ENCODE data around the gene CCDC192.

The CCDC192 gene

DNA sequence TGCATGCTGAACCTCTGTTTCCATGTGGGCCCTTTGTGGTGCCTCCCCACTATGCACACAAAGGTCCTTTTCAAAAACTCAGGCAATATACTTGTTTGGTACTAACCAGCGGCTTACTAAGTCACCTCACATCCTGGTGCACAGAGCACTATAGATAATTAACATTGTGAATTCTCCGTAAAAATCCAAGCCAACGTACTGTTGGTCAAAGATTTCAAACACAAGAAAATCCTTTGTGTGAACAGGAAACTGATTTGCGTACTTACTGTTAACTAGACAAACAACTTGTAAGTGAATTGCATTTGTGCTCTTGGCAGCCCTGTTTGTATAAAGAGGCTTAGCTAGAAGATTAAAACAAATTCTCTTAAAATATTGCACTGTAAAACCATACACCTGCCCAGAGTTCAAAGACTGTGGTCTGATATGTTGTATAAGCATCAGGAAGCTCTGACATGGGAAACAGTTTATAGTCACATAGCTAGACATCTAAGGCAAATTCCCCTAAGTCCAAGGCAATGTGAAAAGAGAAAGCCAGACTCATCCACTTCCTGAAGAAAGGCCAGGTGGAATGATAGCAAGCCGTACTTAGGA lies 255.3 kb downstream of the CCDC192 start:
- no peak for DNase-seq (ENCODE audit: low read depth)

DNA sequence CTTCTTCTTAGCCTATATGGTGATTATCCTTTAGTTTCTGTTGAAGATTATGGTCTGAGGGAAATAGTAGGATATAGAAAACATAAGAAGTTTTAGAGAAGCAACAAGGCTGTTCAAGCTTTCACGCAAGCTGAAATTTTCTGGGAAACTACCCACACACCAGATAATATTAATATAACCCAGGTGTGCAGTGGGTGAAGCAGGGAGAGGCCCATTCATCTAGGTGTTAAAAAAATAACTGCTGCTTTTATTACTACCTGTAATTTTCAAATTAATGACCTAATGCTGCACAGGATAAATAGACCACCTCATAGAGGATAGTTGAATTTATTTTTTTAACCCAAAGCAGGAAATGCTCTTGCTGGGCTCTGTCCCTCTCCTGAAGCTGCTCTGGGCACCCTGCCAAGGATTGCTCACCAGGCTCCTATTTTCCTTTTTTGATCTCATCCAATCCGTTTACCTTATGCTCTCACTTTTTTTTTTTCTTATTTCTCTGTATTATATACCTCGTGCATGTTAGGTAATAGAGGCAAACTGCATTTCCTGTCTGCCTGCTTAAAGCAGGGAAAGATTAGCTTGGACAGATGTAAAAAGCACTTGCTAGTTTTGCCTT lies 256.1 kb downstream of the CCDC192 start:
- no peak for DNase-seq (ENCODE audit: low read depth)

DNA sequence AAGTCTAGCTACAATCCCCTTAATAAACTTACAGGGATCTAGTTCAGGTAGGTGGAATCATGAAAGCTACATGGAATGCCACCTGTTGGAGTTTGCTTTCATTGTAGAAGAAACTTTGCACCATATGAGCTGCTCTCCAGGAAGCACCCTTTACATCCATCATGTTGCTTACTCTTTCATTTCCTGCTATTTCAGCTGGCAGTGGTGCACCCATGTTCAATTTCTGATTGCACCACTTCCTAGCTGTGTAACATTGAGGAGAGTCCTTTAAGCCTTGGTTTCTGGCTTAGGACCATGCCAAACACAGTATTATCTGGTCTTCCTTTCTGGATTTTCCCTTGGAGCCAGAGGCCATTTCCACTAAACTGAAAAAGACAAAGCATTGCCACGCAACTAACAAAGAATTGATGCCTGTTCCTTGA lies 257.1 kb downstream of the CCDC192 start:
- DNase-seq (ENCODE audit: low read depth) = no peak

DNA sequence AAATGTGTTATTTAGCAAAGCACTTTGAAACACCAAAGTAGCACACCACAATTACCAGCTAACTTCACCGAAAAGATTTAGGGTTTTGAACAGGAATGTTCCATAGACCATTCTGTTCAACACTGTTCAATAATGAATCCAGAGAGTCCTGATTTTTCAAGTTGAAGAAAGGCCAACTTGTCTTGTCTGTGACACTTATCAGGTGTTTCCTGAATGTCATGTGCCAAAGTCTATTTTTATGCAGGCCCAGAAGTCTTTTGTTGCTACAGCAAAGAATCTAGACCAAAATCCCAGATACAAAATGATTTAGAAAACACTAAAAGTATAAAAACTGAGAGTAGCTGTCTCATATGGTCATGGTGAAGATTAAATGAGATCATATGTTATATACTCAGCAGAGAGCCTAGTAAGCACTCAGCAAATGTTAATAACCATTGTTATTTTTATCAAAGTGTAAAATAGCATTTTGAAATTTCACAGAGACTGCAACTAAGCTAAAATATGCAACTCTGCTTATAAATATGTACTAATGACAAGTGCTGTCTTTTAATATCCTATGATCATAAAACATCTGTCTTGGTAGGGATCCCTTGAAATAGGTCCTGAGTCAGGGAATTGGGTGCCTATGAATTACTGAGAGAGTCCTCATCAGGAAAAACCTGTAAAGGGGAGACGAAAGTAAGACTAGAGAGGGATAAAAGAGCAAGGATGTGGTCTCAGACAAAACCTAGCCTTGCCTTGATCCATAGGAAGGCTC lies 258.0 kb downstream of the CCDC192 start:
- no peak for DNase-seq (ENCODE audit: low read depth)

DNA sequence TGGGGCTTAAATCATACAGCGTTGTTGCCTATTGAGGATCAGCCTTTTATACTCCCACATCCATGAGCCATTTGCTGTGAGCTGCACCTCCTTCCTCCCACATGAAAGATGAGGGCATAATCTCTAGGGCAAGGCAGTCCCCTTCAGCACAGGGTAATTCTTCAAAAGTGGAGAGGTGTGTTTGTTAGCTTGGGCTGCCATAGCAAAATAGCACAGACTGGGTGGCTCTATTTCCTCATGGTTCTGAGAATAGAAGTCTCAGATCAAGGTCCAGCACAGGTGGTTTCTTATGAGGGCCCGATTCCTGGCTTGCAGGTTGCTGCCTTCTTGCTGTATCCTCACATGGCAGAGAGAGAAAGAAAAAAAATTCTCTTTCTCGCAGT lies 258.6 kb downstream of the CCDC192 start:
- DNase-seq (ENCODE audit: low read depth) = no peak

DNA sequence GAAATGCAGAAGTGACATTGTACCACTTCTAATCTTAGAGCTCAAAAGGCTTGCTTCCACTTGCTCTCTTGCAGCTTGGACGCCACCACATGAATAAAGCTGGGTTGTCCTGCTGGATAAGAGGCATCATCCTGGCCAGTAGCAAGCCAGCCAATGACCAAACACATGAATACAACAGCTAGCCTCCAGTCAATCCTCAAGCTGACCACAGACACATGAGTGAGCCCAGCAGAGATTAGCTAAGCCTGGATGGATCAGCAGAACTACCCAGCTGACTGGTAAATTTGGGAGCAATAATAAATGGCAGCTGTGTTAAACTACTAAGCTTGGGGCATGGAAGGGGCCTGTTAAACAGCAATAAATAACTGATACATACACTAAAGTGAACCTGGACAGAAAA lies 259.3 kb downstream of the CCDC192 start:
- no peak for DNase-seq (ENCODE audit: low read depth)

DNA sequence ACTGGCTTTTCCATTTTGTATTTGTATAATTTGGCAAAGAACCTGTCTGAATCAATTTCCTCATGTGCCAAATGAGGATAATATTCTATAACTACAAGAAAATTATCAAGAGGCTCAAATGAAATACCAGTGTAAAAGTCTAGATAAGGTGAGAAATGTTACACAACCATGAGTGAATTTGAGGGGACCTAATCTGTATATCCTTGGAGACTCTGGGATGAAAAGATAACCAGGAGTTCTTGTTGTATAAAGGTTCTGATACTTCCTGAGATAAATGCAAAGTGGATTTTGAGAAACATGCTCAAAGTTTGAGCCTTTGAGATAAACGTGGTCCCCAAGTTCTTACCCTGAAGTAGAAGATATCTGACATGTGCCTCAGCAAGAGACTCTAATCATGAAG lies 260.0 kb downstream of the CCDC192 start:
- no peak for DNase-seq (ENCODE audit: low read depth)

DNA sequence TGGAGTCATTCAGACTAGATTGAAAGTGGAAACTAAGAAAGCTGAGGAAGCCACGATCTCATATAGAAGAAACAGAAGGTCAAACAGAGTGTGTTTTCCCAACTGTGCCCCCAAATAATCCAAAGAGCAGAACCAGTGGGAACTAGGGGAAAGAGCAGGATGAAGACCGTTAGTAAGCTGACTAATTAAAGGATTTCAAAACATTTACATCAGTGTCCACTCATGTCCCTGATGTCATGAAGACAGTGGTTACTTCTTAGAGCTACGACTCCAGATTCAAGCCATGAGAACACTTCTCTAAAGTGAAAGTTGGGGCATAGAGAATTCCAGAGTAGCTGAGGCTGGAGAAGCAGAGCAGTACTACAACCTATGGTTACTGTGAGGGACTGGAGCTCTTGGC lies 260.7 kb downstream of the CCDC192 start:
- DNase-seq (ENCODE audit: low read depth) = no peak

DNA sequence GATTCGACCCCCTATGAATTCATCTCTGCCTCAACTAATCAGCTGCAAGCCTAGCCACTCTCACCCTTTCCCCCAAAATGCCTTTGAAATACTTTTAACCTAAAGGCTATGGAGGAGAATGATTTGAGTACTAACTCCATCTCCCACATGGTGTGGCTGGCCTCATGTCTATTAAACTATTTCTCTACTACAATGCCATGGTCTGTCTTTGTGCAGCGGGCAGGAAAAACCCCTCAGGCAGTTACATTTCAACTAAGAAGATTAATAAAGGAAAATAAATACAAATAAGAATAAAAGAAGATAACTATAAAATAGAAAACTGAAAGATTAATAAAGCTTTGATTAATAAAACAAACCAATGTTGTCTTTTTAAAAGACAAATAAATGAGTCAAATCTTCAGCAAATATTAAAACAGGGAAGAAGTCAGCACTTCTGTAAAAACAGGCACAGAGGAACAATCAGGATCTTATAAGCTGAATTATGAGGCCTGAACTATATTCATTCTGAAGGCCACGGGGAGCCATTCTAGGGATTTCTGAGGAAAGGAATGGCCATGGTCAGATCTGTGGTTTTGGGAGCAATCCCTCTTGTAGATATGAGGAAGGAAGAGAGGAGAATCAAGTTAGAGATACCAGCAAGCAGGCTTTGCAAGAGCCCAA lies 264.3 kb downstream of the CCDC192 start:
- no peak for DNase-seq (ENCODE audit: low read depth)

DNA sequence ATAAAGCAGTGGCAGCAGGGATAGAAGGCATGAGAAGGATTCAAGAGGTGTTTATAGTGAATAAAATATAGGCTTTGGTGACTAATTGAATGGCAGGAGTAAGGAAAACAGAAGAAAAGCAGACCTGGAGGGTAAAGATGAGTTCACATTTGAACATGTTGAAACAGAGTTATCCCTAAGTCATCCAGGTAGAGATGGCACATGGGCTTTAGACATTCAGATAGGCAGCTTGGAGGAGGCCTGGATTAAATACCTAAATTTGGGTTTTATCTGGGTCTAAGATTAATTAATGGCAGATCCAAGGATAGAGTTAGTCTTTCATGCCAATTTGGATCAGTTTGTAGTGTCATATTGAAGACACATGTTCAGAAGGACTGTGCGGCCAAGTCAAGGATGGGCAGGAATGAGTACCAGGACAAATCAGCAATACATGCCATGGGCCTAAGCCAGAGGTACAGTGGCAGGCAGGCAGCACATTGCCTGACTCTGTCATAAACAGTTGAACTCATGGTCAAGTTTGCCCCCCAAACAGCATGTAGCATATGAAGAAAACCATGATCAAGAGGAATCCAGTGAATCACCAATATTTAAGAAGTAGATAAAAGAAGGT lies 264.9 kb downstream of the CCDC192 start:
- DNase-seq (ENCODE audit: low read depth) = no peak

DNA sequence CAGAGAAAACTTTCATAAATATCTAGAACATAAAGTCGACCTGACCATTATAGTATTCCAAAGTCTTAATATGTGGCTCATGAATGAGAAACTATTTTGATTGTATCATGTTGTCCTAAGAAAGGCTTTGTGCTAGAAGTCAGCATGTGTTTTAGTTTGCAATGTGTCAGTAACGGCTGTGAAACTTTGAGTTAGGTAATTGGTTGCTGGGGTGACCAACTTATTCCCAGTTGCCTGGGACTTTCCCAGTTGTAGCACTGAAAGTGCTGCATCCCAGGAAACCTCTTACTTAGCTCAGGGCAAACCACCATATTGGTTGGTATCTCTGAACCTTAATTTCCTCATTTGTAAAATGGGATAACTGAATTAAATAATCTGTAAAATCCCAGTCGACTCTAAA lies 265.8 kb downstream of the CCDC192 start:
- DNase-seq (ENCODE audit: low read depth) = no peak

DNA sequence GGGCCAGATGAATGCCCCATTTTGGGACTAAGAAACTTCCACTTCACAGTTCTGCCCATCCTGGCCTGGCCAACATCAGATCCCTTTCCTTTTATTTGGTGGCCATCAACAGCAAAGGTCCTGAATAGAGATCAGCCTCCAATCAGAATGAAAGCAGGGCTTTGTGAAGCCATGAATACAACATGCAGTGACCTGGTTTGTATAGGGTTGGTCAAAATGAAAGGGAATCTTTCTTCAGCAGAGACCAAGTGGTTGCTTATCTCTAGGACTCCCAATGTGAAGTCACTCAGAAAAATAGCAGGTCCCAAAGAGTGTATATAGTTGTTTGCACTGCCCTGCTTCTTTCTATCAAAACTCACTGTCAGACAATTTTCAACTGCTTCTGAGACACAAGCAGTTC lies 266.5 kb downstream of the CCDC192 start:
- DNase-seq (ENCODE audit: low read depth) = no peak

DNA sequence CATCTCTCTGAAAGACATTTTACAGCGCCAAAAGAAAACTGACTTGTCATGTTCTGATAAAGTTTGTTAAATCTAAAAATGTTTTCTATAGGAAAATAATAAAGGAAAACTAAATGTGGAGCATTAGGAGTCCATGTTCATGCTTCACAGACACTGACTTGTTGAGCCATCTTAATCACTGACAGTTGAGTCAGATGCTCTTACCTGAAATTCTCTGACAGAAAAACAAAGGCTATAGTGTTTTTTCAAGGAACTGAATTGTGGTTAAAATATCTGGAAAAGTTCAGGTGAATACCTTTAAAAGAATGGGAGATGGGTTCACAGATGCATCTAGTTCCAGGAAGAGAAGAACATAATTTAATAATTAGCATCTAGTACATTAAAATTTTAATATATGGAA lies 266.9 kb downstream of the CCDC192 start:
- no peak for DNase-seq (ENCODE audit: low read depth)

DNA sequence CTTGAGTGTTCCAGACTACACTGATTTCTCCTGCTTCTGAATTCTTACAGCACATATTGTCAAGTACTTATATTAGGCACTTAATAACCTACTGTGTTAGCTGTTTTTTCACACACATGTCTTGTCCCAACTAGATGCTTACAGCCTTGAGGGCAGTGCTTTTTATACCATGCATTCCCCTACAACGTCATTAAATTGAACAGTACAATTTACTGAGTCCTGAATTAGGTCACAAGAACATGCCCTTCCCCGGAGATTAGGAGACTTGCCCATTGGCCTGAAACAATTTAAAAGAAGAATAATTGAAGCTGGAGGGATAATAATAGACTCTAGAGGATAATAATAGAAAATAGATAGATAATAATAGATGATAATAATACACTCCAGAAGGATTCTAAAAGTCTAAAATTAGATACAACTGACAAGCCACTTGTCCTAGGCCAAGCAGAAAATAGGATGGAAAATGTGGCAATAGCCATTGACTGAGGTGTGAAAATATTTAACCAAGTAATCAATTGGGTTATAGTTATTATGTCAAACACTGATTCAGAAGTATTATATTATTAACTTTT lies 267.7 kb downstream of the CCDC192 start:
- no peak for DNase-seq (ENCODE audit: low read depth)

DNA sequence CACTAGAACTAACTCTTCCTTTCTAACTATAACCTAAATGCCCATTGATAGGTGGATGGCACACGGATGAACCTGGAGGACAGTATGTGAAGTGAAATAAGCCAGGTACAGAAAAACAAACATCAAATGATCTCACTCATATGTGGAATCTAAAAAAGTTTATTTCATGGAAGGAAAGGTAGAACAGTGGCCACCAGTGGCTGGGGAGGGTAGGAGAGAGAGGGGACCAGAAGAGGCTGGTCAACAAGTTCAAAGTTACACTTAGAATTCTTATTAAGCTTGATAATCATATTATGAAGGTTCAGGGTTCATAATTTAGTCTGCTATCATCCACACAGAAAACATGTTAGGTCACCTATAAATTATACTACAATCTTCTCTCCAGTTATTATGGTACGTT lies 272.8 kb downstream of the CCDC192 start:
- no peak for DNase-seq (ENCODE audit: low read depth)

DNA sequence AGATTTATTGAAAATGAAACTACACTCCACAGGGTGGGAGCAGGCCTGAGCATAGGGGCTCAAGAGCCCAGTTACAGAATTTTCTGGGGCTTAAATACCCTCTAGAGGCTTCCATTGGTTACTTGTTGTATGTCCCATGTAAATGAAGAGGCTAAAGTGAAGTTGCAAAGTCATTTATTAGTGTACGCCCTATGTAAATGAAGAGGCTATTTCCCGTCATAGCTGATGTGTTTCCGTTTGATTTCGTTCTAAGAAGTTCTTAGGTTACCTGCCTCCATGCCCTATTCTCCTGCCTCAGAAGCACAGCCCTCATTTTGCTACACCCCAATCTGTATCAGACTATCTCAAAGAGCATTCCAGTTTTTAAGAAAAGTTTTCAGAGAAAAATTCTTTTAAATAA lies 273.3 kb downstream of the CCDC192 start:
- DNase-seq (ENCODE audit: low read depth) = no peak

DNA sequence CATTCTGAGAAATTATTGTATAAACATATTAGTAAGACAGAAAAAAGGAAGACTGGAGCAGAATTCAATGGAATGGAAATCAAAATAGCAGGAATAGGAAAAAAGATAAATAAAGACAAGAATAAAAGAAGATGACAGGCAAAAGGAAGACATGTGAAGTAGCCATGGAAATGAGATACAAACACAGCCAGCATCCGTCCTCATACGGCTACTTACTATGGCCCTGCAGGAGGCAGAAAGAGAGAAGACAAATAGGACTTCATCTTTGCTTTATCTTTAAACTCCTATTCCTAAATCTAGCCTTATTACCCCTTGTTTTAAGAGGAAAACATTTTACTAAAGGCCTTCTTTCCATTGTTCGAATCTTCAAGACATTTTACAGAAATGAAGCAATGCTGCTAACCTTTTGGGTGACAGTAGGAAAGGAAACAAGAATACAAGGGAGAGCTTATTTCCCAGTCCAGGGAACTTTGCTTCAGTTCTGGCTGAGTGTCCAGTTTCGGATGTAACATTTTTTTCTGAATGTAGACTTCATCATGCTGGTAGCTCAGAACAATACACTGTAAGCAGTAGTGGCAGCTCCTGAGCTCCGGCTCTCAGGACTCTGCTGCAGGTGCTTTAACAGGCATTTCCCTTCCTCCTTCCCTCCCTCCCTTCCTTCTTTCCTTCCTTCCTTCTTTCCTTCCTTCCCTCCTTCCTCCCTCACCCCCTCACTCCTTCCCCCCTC lies 274.0 kb downstream of the CCDC192 start:
- DNase-seq (ENCODE audit: low read depth) = no peak

DNA sequence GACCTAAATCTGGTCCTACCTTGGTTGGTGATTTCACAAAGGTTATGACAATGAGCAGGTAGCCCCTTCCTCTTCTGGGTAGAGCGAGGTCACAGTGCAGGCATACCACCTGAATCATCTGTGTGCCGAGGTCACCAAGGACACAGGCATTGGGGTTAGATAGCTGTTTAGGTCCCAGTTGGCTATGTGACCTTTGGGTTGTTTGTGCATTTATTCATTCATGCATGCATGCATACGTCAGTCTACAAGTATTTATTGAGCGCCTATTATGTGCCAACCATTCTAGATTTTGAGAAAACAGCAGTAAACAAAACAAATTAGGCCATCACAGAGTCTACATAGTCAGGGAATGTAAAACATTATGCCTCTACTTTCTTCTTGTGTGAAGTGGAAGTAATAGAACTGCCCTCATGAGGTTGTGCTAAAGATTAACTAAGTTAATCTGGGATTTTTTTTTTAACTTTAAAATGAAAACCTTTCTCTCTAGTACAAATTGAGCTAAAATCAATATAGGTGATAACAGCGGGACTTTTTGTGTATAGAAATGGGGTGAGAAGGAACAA lies 275.6 kb downstream of the CCDC192 start:
- DNase-seq (ENCODE audit: low read depth) = no peak

DNA sequence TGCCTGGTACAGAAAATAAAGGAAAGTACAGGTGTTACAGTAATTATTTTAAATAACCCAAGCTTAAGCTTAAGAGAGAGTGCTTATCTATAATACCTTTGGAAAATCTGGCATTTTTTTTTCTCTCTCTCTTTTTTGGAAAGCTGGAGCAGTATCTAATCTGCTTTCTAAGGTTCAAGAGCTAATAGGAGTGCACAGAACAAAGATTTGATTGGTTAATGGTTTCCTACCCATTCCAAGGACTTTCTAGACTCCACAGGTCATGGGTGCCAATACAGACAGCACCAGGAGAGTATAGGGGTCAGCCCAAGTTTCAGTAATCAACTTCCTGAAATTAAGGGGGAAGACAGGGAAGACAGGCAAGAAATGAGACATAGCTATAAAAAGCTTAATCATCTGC lies 276.3 kb downstream of the CCDC192 start:
- DNase-seq (ENCODE audit: low read depth) = no peak

DNA sequence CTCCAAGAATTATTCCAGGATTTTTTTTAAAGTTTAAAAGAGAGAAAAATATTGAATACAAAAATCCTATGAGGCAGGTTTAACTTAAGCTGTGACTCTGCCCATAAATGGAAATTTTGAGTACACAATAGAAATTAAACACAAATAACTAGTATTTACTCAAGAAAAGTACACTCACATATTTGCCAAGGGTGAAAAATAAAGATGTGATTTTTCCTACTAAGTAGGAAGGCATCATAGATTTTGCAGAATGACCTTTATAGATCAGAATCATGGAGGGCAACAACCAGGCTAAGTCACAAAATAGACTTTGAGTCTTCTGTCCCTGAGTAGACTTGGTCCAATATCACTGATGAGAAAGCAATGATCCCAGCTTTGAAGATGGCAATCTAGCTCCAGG lies 277.7 kb downstream of the CCDC192 start:
- DNase-seq (ENCODE audit: low read depth) = no peak

DNA sequence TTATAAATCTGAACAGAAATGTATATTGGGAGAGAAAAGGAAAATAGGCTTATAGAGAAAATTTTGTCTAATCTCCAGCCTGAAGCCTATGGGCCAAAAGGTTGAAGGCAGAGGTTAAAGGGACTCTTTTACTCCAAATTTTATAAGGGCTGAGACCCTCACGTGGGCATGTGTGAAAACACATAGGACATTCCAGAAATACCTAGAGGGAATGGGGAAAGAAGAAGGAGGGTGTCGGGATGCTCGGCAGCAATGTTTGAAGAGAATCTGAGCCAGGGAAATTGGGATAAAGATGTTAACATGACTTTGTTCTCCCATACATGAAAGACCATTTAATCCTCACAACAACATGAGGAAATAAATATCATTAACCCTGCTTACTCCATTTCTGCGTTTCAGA lies 278.3 kb downstream of the CCDC192 start:
- DNase-seq (ENCODE audit: low read depth) = no peak
